Effector memory CD8-positive, alpha-beta T cell (primary cell): Measurements from ENCODE around the gene TCF25.
"Not testable (repeated sequence)": the region's sequence is repeated elsewhere in the genome, so short reads cannot be mapped to it uniquely, and the experiment has no call there.

ENCODE experiments used
- ATAC-seq: fragments of 150-1000 bp; cut with Tn5 transposase; replicated peaks from 2 replicates; pipeline ENCODE4 v1.10.0; 2021; ENCODE audit warnings: mild to moderate bottlenecking, moderate library complexity
- DNase-seq, 3 experiments: peaks; one replicate each; pipeline ENCODE4 v3.0.0; 2021
- H3K27ac Mint-ChIP-seq, 2 donors: one replicate each; pipeline ENCODE4 v1.8.0; 2022; ENCODE audit warnings: mild to moderate bottlenecking in 2 of 2, mixed read lengths in 2 of 2, moderate library complexity in 2 of 2
- H3K27me3 Mint-ChIP-seq, 2 donors: one replicate each; pipeline ENCODE4 v1.8.0; 2022; ENCODE audit warnings: mixed read lengths in 2 of 2
- H3K36me3 Mint-ChIP-seq: one replicate; pipeline ENCODE4 v1.8.0; 2022; ENCODE audit warnings: mild to moderate bottlenecking, moderate library complexity, mixed read lengths; ENCODE audit not compliant: insufficient read depth
- H3K4me1 Mint-ChIP-seq, 2 donors: one replicate each; pipeline ENCODE4 v1.8.0; 2022; ENCODE audit warnings: low read depth in 2 of 2, mixed read lengths in 2 of 2
- H3K4me3 Mint-ChIP-seq, 2 donors: one replicate each; pipeline ENCODE4 v1.8.0; 2022; ENCODE audit warnings: mild to moderate bottlenecking in 2 of 2, mixed read lengths in 2 of 2, moderate library complexity in 2 of 2
- H3K9me3 Mint-ChIP-seq, 2 donors: one replicate each; pipeline ENCODE4 v1.8.0; 2022; ENCODE audit warnings: mixed read lengths in 2 of 2

The TCF25 gene

DNA sequence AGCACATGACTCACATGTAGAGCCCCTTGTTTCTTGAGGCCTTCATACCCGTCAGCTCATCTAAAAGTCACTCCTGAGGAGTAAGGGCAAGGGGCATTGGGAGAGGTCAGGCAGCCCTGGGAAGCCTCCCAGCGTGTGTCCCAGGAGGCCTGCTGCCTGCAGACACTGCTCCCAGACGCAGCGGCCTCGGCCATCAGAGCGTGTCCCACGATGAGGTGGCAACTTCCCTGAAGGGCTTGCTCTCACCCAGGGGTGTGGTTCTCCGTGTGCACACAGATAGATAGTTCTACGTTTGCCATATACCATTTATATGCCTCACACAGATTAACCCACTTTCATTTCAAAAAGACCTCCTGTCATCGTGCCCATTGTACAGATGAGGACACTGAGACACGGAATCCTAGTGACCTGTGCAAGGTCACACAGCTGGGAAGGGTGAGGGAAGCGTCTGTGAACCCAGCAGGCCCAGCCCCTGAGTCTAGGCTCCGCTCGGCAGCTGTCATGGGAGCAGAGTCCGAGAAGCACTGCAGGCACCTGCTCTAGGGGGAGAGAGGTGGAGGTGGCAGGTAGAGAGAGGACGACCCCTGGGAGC lies 58.0 kb downstream of the TCF25 start:
- H3K4me3 Mint-ChIP-seq, result no peak overlapping the region
- no peaks in the 10 kb centered on the region for H3K9me3 Mint-ChIP-seq
- DNase-seq (no peak), ATAC-seq (no peak)
- no peak overlapping the region for H3K27ac Mint-ChIP-seq
- peaks cover 29 to 33% of the 10 kb centered on the region in 2 donors for H3K27me3 Mint-ChIP-seq
- peaks cover 5% of the 10 kb centered on the region for H3K36me3 Mint-ChIP-seq
- peaks cover 0 to 9% of the 10 kb centered on the region in 2 donors for H3K4me1 Mint-ChIP-seq

DNA sequence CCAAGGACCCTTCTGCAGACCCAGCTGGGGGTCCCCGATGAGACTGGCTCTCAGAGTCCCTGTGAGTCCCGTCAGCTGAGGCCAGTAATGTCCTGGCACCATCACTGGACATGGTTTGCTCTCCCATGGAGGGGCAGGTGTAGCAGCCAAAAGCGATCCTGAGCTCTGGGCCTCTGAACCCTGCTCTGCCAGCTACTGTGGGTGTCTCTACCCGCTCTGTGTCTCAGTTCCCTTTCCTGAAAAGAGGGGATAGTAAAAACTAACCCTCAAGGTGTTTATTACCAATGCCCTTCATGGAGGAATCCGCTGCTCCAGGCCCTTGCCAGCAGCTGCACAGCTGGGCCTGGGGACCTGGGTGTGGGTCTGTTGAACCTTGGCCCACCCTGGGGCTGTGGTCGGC lies 58.6 kb downstream of the TCF25 start:
- peaks cover 3% of the 10 kb centered on the region for H3K36me3 Mint-ChIP-seq
- ATAC-seq (no peak), DNase-seq (no peak)
- no peak overlapping the region for H3K27ac Mint-ChIP-seq
- H3K4me1 Mint-ChIP-seq, result peaks cover 0 to 6% of the 10 kb centered on the region in 2 donors
- H3K4me3 Mint-ChIP-seq, result no peak overlapping the region
- H3K27me3 Mint-ChIP-seq, result peaks cover 27 to 29% of the 10 kb centered on the region in 2 donors
- H3K9me3 Mint-ChIP-seq, result no peaks in the 10 kb centered on the region

- H3K27me3 Mint-ChIP-seq, result peaks cover 35 to 47% of the 10 kb centered on the region in 2 donors
- DNase-seq, H3K36me3 Mint-ChIP-seq, H3K4me1 Mint-ChIP-seq, H3K4me3 Mint-ChIP-seq, H3K27ac Mint-ChIP-seq, ATAC-seq, H3K9me3 Mint-ChIP-seq: not testable (repeated sequence)
Observed at GRCh38 chr16:89934019-89934418, 60.6 kb downstream of the TCF25 start.

- ATAC-seq (no peak), DNase-seq (no peak)
- Mint-ChIP-seq H3K4me3 (no peak overlapping the region), H3K4me1 (peaks cover 0 to 2% of the 10 kb centered on the region in 2 donors), H3K27me3 (peaks cover 32 to 45% of the 10 kb centered on the region in 2 donors), H3K36me3 (no peaks in the 10 kb centered on the region), H3K27ac (no peak overlapping the region), H3K9me3 (no peaks in the 10 kb centered on the region)
Observed at GRCh38 chr16:89934611-89935553, 61.5 kb downstream of the TCF25 start.

GRCh38 chr16:89935620-89936019 lies 62.2 kb downstream of the TCF25 start:
- not testable (repeated sequence) for ATAC-seq, H3K4me1 Mint-ChIP-seq, H3K4me3 Mint-ChIP-seq, H3K36me3 Mint-ChIP-seq, H3K27ac Mint-ChIP-seq, H3K9me3 Mint-ChIP-seq, DNase-seq
- H3K27me3 Mint-ChIP-seq, result peaks cover 28 to 39% of the 10 kb centered on the region in 2 donors

DNA sequence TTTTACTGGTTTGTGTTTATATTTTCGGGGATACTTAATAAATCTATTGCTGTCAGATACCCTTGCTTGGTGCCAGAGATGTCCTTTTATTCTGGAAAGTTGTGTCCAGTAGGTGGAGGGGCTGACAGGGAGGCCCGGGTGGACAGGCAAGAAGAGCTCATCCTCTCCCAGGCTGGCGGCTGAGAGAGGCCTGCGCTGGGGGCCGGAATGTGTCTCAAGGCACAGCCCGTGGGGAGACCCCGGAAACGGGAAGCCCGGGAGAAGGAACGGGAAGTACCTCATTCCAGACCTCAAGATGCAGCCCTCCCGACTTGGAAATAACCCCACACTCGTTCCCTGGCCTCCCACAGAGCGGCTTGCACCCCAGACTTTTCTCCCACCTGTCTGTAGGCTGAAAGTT lies 62.6 kb downstream of the TCF25 start:
- H3K4me3 Mint-ChIP-seq, result no peak overlapping the region
- no peaks in the 10 kb centered on the region for H3K4me1 Mint-ChIP-seq
- no peaks in the 10 kb centered on the region for H3K36me3 Mint-ChIP-seq
- no peak overlapping the region for H3K27ac Mint-ChIP-seq
- ATAC-seq (no peak), DNase-seq (no peak)
- H3K27me3 Mint-ChIP-seq, result peaks cover 26 to 36% of the 10 kb centered on the region in 2 donors
- H3K9me3 Mint-ChIP-seq, result no peaks in the 10 kb centered on the region

DNA sequence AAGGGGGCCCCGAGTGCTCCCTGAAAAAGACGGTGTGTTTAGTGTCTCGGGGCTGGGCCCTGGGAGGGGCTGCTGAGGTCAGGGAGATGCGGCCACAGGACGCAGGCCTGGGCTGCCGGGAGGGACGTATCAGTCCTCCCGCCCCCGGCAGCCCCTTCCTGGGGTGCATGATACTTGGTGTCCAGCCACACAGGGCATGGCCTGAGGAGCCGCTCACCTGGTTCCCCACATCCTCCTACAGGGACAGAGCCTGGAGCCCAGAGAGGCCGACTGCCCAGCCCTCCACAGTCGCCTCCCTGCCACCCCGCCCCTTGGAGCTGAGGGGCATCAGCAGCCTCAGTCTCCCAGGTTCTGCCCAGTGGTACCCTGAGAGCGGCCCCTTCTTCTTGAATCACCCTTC lies 63.1 kb downstream of the TCF25 start:
- H3K9me3 Mint-ChIP-seq, result no peaks in the 10 kb centered on the region
- no peaks in the 10 kb centered on the region for H3K4me1 Mint-ChIP-seq
- peaks cover 21 to 32% of the 10 kb centered on the region in 2 donors for H3K27me3 Mint-ChIP-seq
- H3K36me3 Mint-ChIP-seq, result no peaks in the 10 kb centered on the region
- H3K27ac Mint-ChIP-seq, result no peak overlapping the region
- no peak overlapping the region for H3K4me3 Mint-ChIP-seq
- no peak for DNase-seq
- no peak for ATAC-seq

DNA sequence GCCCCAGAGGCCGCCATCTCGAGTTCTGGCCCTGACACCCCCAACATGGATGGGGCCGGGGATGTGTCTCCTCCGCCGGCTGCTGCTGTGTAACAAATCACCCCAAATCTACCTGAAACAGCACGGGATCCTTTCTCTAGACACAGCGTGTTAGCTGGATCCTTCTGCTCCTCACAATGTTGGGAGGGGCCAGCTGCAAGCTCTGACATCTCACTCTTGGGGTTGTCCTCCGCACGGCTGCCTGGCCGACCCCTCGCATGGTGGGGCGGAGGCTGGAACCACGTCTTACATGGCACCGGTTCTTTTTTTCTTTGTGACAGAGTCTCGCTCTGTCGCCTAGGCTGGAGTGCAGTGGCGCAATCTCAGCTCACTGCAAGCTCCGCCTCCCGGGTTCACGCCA lies 63.6 kb downstream of the TCF25 start:
- ATAC-seq (no peak), DNase-seq (no peak)
- H3K27me3 Mint-ChIP-seq, result peaks cover 18 to 32% of the 10 kb centered on the region in 2 donors
- no peaks in the 10 kb centered on the region for H3K4me1 Mint-ChIP-seq
- H3K36me3 Mint-ChIP-seq, result no peaks in the 10 kb centered on the region
- H3K9me3 Mint-ChIP-seq, result no peaks in the 10 kb centered on the region
- no peak overlapping the region for H3K4me3 Mint-ChIP-seq
- no peak overlapping the region for H3K27ac Mint-ChIP-seq

- Mint-ChIP-seq H3K9me3 (no peaks in the 10 kb centered on the region), H3K27ac (peak overlapping the region in 1 of 2 donors; percentile 41), H3K4me1 (no peaks in the 10 kb centered on the region), H3K27me3 (peaks cover 18 to 38% of the 10 kb centered on the region in 2 donors), H3K36me3 (no peaks in the 10 kb centered on the region), H3K4me3 (no peak overlapping the region)
- ATAC-seq (no peak), DNase-seq (no peak)
Observed at GRCh38 chr16:89938175-89938885, 64.9 kb downstream of the TCF25 start.

DNA sequence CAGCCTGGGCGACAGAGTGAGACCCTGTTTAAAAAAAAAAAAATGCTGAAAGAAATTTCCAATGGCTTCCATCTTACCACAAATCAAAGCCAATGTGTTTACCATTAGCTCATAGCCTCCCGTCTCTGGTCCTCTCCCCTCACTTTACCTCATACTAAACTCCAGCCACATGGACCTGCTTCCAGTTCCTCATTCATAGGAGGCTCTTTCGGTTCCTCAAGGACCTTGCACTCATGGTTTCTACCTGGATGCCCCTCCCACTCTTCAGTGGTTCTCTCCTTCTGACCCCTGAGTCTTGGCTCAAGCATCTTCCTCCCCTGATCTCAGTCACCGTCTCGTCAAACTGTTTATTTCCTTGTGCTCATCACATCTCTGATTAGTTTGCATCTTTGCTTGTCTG lies 71.4 kb downstream of the TCF25 start:
- H3K4me1 Mint-ChIP-seq, result peaks cover 6 to 12% of the 10 kb centered on the region in 2 donors
- no peak for DNase-seq
- no peaks in the 10 kb centered on the region for H3K9me3 Mint-ChIP-seq
- H3K36me3 Mint-ChIP-seq, result peaks cover 8% of the 10 kb centered on the region
- no peak overlapping the region for H3K27ac Mint-ChIP-seq
- H3K27me3 Mint-ChIP-seq, result peaks cover 24 to 53% of the 10 kb centered on the region in 2 donors
- no peak overlapping the region for H3K4me3 Mint-ChIP-seq
- no peak for ATAC-seq

DNA sequence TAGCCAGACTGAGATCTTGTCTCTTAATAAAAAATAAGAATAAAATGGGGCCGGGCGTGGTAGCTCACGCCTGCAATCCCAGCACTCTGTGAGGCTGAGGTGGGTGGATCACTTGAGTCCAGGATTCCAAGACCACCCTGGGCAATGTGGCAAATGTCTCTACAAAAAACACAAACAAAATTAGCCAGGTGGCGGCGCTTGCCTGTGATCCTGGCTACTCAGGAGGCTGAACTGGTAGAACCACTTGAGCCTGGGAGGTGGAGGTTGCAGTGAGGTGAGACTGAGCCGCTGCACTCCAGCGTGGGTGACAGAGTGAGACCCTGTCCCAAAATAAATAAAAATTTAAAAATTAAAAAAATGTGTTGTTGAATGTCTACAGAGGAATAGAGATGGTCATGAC lies 72.3 kb downstream of the TCF25 start:
- peaks cover 24 to 53% of the 10 kb centered on the region in 2 donors for H3K27me3 Mint-ChIP-seq
- no peak overlapping the region for H3K4me3 Mint-ChIP-seq
- H3K36me3 Mint-ChIP-seq, result peaks cover 8% of the 10 kb centered on the region
- DNase-seq, result no peak
- no peak overlapping the region for H3K27ac Mint-ChIP-seq
- peaks cover 6 to 17% of the 10 kb centered on the region in 2 donors for H3K4me1 Mint-ChIP-seq
- no peaks in the 10 kb centered on the region for H3K9me3 Mint-ChIP-seq
- ATAC-seq, result no peak

DNA sequence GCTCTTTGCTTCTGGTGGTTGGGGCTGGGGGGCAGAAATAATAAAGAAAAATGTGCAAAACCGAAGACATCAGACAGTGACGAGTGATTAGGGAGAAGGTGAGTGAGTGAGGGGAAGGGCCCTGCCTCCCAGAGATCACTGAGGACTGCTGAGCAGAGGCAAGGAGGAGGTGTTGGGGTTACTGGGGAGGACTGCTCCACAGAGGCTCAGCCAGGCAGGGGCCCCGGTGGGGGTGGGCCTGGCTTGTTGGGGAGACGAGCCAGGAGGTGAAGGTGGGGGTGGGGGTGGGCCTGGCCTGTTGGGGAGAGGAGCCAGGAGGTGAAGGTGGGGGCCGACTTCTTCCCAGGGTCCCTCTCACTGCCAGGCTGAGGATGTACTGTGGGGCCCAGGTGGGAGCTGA lies 73.1 kb downstream of the TCF25 start:
- ATAC-seq (no peak), DNase-seq (no peak)
- Mint-ChIP-seq H3K4me3 (peak overlapping the region in 1 of 2 donors; percentile 90), H3K9me3 (no peaks in the 10 kb centered on the region), H3K27ac (no peak overlapping the region), H3K36me3 (peaks cover 8% of the 10 kb centered on the region), H3K4me1 (peaks cover 6 to 17% of the 10 kb centered on the region in 2 donors), H3K27me3 (peaks cover 24 to 52% of the 10 kb centered on the region in 2 donors)

- Mint-ChIP-seq H3K27me3 (peaks cover 17 to 33% of the 10 kb centered on the region in 2 donors), H3K36me3 (peaks cover 8% of the 10 kb centered on the region), H3K4me3 (peak overlapping the region; percentile 84 to 85), H3K9me3 (no peaks in the 10 kb centered on the region), H3K27ac (peak overlapping the region; percentile 67 to 79), H3K4me1 (peaks cover 6 to 18% of the 10 kb centered on the region in 2 donors)
- DNase-seq, result no peak
- ATAC-seq, result no peak
Observed at GRCh38 chr16:89949121-89949742, 75.8 kb downstream of the TCF25 start.
